Lung (tissue), 12 donors: ENCODE data around the gene JPH2. TPM values are rescaled to one million over a fixed set of nuclear protein-coding genes. Genes with fewer than 3 reads are reported as not detected.
A peak's percentile ranks its signal among the peaks of the same experiment; 100 is the strongest.

Source experiments
- ATAC-seq: fragments of 200-7000 bp; cut with Tn5 transposase; one replicate; pipeline ENCODE4 v1.9.1; 2020; ENCODE audit warnings: moderate number of reproducible peaks; ENCODE audit not compliant: insufficient read depth, low FRiP score
- DNase-seq, 3 donors: peaks; one replicate each; pipeline ENCODE4 v3.0.0-alpha.2; 2013 to 2017
- H3K27ac ChIP-seq, 2 donors: one replicate each; pipeline ENCODE4 v1.5.1; 2013; ENCODE audit warnings: mild to moderate bottlenecking in 2 of 2, moderate library complexity in 2 of 2, control low read depth in 1 of 2, inconsistent platforms in 1 of 2, low read depth in 1 of 2, low read length in 1 of 2
- H3K27me3 ChIP-seq, 3 donors: one replicate each; pipeline ENCODE4 v1.5.1; 2013; ENCODE audit warnings: low read length in 2 of 3; ENCODE audit not compliant: control insufficient read depth in 3 of 3, insufficient read depth in 3 of 3
- H3K36me3 ChIP-seq, 4 donors: one replicate each; pipeline ENCODE4 v1.5.1; 2013; ENCODE audit warnings: low read length in 4 of 4, mild to moderate bottlenecking in 1 of 4, moderate library complexity in 1 of 4; ENCODE audit not compliant: control insufficient read depth in 4 of 4, insufficient read depth in 4 of 4
- H3K4me1 ChIP-seq, 5 donors: one replicate each; pipeline ENCODE4 v1.5.1; 2013; ENCODE audit warnings: low read length in 5 of 5, mild to moderate bottlenecking in 2 of 5, moderate library complexity in 1 of 5; ENCODE audit not compliant: control insufficient read depth in 5 of 5, insufficient read depth in 5 of 5
- H3K4me3 ChIP-seq: one replicate; pipeline ENCODE4 v1.5.1; 2013; ENCODE audit warnings: mild to moderate bottlenecking, control low read depth, moderate library complexity
- H3K9ac ChIP-seq, 2 donors: one replicate each; pipeline ENCODE4 v1.5.1; 2013; ENCODE audit warnings: low read length in 2 of 2, control low read depth in 1 of 2; ENCODE audit not compliant: insufficient read depth in 1 of 2
- H3K9me3 ChIP-seq, 4 donors: one replicate each; pipeline ENCODE4 v1.5.1; 2013; ENCODE audit warnings: low read length in 3 of 4, mild to moderate bottlenecking in 1 of 4, moderate library complexity in 1 of 4; ENCODE audit not compliant: control insufficient read depth in 4 of 4, insufficient read depth in 3 of 4
- WGBS, 2 donors: extraction: QIAGEN DNeasy Blood & Tissue Kit; methylation state at CpG; one replicate each; pipeline ENCODE4 v1.1.7; 2013; 5-methylcytosine and 5-hydroxymethylcytosine counted together
- polyA plus RNA-seq, 2 donors: library from polyadenylated mRNA; stranded (reverse); fragments of 200-250 nt; gene quantifications; one replicate each; pipeline ENCODE4 v1.2.1, GENCODE V29; 2013
- total RNA-seq, 2 donors: library from RNA; depleted of rRNA in 1 of 2; stranded (reverse); fragments of >200 nt in 1 of 2; gene quantifications; one replicate each; pipeline ENCODE4 v1.2.1, GENCODE V29; 2014 to 2021
- TF ChIP-seq, protein P1 (sequence below): IDR thresholded peaks from 2 replicates; pipeline ENCODE4 v1.5.1; 2012; ENCODE audit warnings: mild to moderate bottlenecking; ENCODE audit errors: control extremely low read depth, extremely low read depth
- donor health status: control.
- donor health status: control.
- donor health status: Bipolar disorder and iron deficiency.
- donor health status: healthy.
- donor health status: DM: yes; HTN: yes; CAD: no.

The JPH2 gene
- total and polyA plus RNA-seq, 4 donors = 2.5 to 9.2 (median 2.7) TPM

GRCh38 chr20:44186674-44187053 lies 324 bp downstream of the JPH2 start:
- Histone ChIP-seq H3K9ac (peak overlapping the region; percentile 42 to 80), H3K36me3 (no peaks in the 10 kb centered on the region), H3K27me3 (peaks cover 0 to 27% (median 2%) of the 10 kb centered on the region in 3 donors)

DNA sequence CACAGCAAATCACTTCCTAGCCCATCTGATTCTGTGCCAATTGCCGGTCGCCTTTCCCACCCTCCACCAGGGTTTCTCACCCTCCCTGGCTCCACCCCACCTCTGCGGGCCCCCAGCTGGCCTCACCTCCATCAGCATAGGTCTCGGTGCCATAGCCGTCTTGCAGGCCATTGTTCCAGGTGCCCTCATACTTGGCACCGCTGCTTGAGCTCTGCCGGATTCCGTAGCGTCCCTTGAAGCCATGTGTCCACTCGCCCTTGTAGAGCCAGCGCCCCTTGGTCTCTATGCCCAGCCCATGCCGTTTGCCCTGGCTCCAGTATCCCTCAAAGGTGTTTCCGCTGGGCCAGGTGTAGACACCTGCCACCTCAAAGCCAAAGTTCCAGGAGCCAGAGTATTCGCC lies 787 bp downstream of the JPH2 start:
- TF ChIP-seq, protein P1, sequence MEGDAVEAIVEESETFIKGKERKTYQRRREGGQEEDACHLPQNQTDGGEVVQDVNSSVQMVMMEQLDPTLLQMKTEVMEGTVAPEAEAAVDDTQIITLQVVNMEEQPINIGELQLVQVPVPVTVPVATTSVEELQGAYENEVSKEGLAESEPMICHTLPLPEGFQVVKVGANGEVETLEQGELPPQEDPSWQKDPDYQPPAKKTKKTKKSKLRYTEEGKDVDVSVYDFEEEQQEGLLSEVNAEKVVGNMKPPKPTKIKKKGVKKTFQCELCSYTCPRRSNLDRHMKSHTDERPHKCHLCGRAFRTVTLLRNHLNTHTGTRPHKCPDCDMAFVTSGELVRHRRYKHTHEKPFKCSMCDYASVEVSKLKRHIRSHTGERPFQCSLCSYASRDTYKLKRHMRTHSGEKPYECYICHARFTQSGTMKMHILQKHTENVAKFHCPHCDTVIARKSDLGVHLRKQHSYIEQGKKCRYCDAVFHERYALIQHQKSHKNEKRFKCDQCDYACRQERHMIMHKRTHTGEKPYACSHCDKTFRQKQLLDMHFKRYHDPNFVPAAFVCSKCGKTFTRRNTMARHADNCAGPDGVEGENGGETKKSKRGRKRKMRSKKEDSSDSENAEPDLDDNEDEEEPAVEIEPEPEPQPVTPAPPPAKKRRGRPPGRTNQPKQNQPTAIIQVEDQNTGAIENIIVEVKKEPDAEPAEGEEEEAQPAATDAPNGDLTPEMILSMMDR = no peak
- peaks cover 0 to 27% (median 2%) of the 10 kb centered on the region in 3 donors for H3K27me3 ChIP-seq
- peak overlapping the region in 1 of 2 donors; percentile 95 for H3K27ac ChIP-seq
- ATAC-seq (no peak), DNase-seq (no peak)
- 87 to 88% methylated on average over 14 of the region's 14 CpGs for WGBS, 2 donors
- no peaks in the 10 kb centered on the region for H3K36me3 ChIP-seq
- H3K4me1 ChIP-seq = peaks cover 0 to 19% (median 9%) of the 10 kb centered on the region in 5 donors
- H3K9ac ChIP-seq = no peak overlapping the region
- H3K4me3 ChIP-seq = no peak overlapping the region
- H3K9me3 ChIP-seq = no peaks in the 10 kb centered on the region

More at GRCh38 chr20:44186674-44187053, 324 bp downstream of the JPH2 start:
- Histone ChIP-seq H3K4me3 (peak overlapping the region; percentile 18), H3K27ac (peak overlapping the region in 1 of 2 donors; percentile 95), H3K9me3 (no peaks in the 10 kb centered on the region), H3K4me1 (peaks cover 0 to 16% (median 9%) of the 10 kb centered on the region in 5 donors)
- ATAC-seq (no peak), DNase-seq (peak in 1 of 3 donors; percentile 20)
- TF ChIP-seq, protein P1 = no peak
- 15 to 22% methylated on average over 13 to 14 of the region's 14 CpGs for WGBS, 2 donors

- peak overlapping the region in 1 of 2 donors; percentile 95 for H3K27ac ChIP-seq
- DNase-seq (no peak), ATAC-seq (no peak)
- no peaks in the 10 kb centered on the region for H3K36me3 ChIP-seq
- no peak overlapping the region for H3K9ac ChIP-seq
- 93 to 99% methylated on average over 4 of the region's 4 CpGs for WGBS, 2 donors
- H3K27me3 ChIP-seq = peaks cover 0 to 30% (median 2%) of the 10 kb centered on the region in 3 donors
- TF ChIP-seq, protein P1 = no peak
- no peak overlapping the region for H3K4me3 ChIP-seq
- peaks cover 0 to 21% (median 9%) of the 10 kb centered on the region in 5 donors for H3K4me1 ChIP-seq
- no peaks in the 10 kb centered on the region for H3K9me3 ChIP-seq
Measured at GRCh38 chr20:44185574-44185973, 1.4 kb downstream of the JPH2 start.

GRCh38 chr20:44183282-44183681 lies 3.7 kb downstream of the JPH2 start:
- Histone ChIP-seq H3K4me1 (peaks cover 0 to 21% (median 7%) of the 10 kb centered on the region in 5 donors), H3K4me3 (peak overlapping the region; percentile 1), H3K9ac (no peak overlapping the region), H3K27ac (peak overlapping the region in 1 of 2 donors; percentile 93), H3K27me3 (peaks cover 0 to 32% (median 2%) of the 10 kb centered on the region in 3 donors), H3K9me3 (no peaks in the 10 kb centered on the region), H3K36me3 (no peaks in the 10 kb centered on the region)
- 71 to 87% methylated on average over 7 of the region's 7 CpGs for WGBS, 2 donors
- no peak for DNase-seq
- ATAC-seq = no peak
- TF ChIP-seq, protein P1 = no peak
